T1000 (cell line): ENCODE measurements around the gene TSKU.
"Not testable (repeated sequence)": the region's sequence is repeated elsewhere in the genome, so short reads cannot be mapped to it uniquely, and the experiment has no call there.

Experiments
- DNase-seq: peaks from one replicate; lab custom pipeline; 2025; ENCODE audit warnings: mixed read lengths; lab: John Stamatoyannopoulos, UW

Gene TSKU

DNA sequence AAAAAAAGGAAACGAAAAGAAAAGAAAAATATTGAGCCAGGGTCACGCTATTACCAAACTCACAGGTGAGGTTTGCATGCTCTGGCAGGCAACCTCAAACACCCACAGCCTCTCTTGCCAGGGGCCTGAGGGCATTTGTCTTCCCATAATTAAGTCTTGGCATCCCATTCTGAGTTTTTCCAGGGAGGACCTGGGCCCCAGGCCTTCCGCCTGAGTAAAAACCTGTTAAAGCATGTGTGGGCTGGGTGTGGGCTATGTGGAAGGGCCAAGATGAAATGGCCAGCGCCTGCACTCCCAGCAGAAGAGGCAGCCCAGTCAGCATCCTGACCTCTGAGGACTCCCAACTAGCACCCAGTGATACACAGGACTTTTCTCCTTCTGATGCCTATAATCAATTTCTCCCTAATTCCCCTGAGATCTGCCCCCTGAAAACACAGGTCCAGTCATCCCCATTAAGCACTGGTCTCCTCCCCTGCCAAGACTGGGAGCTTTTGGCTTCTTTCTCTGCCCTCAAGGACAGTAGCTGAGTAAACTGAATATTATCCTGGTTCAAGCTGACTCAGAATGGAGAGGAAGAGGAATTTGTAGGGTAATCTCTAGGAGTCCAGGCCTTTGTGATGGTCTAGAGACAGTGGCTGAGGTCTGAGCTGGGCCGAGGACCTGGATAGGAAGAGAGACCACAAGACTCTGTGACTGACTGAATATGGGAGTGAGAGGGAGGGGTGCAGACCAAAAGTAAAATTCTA is 42.0 kb downstream of the TSKU start:
- no peak for DNase-seq

DNA sequence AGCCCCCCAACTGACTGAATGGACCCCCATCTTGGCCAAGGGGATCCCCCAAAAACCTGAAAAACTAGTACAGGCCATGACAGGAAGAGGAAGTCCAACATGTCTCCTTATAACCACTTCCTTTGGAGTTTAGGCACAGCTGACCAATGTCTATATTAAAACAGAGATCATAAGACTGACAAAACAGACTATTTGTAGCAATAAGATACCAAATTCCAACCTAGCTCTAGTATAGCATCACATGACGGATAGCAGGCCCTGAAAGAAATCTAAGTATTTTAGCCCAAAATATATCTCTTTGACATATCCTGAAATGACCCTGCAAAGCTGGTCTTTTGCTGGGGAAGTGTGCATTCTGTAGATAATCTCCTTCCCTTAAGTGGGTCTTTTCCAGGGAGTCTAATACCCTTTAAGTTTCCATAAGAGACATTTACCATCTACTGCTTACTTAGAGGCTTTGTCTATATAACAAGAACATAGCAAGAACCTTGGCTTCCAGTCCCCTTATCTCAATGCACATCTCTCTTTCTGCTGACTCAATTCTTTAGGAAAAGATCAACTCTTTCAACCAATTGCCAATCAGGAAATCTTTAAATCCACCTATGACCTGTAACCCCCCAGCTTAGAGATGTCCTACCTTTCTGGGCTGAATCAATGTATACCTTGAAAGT is 42.7 kb downstream of the TSKU start:
- no peak for DNase-seq

DNA sequence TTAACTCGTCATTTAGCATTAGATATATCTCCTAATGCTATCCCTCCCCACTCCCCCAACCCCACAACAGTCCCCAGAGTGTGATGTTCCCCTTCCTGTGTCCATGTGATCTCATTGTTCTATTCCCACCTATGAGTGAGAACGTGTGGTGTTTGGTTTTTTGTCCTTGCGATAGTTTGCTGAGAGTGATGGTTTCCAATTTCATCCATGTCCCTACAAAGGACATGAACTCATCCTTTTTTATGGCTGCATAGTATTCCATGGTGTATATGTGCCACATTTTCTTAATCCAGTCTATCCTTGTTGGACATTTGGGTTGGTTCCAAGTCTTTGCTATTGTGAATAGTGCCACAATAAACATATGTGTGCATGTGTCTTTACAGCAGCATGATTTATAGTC is 43.4 kb downstream of the TSKU start:
- DNase-seq, result not testable (repeated sequence)

DNA sequence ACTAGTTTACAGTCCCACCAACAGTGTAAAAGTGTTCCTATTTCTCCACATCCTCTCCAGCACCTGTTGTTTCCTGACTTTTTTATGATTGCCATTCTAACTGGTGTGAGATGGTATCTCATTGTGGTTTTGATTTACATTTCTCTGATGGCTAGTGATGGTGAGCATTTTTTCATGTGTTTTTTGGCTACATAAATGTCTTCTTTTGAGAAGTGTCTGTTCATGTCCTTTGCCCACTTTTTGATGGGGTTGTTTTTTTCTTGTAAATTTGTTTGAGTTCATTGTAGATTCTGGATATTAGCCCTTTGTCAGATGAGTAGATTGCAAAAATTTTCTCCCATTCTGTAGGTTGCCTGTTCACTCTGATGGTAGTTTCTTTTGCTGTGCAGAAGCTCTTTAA is 43.8 kb downstream of the TSKU start:
- not testable (repeated sequence) for DNase-seq

DNA sequence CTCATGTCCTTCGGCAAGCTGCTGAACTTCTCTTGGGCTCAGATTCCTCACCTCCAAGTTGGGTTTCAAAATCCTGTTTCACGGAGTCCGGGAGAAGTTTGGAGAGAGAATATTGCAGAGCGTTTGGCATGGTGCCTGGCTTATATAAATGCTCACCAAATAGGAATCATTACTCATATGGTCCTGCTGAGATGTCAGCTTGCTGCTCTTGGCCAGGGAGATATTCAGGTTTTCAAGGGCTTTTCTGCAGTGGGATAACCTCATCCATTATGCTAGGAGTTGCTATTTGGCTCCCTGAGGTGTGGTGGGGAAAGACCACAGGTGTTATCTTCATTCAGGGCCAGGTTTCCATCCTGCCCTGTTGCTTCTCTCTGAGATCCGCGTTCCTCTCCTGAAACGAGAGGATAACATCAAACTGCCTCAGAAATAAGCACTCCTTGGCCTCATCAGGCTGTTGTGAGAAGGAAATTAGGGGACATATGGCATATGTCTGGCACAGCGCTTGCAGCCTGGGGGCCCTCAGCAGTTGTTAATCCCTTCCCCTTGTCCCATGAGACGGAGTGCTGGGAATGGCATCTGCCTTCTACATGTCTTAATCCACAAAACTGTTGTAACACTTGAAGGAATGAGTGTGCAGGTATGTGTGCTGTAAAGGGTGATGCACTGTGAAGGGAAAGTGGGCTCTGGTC is 47.6 kb downstream of the TSKU start:
- DNase-seq, result no peak

DNA sequence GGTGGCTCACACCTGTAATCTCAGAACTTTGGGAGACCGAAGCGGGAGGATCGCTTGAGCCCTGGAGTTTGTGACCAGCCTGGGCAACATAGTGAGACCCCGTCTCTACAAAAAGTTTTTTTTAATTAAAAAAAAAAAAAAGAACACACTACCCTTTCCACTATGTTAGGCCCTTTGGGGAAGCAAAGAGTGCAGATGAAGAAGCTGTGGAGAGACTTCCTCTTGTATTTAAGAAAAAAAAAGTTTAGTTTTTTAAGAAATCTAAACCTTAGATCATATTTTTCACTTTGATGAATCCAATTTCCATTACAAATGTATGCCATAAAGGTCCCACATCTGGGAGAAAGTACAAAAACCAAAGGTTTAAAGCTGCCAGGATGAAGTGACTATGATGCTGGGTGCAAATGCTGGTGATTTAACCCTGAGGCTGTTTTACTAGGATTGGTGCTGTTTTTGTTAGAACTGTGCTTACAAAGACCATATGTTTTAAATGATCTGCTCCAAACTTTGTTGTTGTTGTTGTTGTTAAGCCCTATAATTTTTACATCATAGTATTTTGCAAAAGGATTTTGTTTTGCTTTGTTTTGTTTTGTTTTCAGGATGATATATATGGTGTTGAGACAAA is 48.6 kb downstream of the TSKU start:
- DNase-seq, result no peak

DNA sequence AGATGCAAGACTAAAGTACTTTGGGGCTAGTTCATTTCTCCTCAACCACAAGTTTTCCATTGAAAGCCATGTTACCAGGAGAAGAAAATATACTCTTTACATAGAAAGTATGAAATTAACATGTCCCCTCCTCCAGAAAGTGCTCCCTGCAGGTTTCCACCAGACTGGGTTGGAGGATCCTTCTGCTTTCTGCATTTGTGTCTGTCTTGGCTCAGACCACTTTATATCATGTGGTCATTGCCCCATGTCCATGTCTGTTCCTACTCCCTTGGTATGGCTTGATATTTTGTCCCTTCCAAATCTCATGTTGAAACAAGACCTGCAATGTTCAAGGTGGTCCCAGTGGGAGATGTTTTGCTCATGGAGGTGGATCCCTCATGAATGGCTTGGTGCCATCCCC is 49.2 kb downstream of the TSKU start:
- no peak for DNase-seq

DNA sequence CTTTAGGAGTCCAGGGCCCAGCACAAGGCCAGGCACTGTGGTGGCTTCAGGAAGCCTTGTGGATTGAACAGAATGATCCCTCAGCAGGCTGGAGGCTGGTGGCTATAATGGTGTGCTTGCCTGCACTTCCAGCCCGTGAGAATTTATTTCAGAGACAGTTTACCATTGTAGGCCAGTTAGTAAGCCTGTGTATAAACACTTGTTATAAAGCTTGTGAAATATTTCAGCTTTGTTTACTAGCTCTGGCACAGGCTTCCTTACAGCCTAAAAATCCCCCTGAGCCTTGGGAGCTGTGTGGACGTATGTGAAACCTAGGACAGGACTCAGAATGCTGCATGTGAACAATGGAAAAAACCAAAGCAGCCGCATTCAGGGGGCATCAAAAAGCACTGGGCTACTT is 51.0 kb downstream of the TSKU start:
- DNase-seq, result no peak

DNA sequence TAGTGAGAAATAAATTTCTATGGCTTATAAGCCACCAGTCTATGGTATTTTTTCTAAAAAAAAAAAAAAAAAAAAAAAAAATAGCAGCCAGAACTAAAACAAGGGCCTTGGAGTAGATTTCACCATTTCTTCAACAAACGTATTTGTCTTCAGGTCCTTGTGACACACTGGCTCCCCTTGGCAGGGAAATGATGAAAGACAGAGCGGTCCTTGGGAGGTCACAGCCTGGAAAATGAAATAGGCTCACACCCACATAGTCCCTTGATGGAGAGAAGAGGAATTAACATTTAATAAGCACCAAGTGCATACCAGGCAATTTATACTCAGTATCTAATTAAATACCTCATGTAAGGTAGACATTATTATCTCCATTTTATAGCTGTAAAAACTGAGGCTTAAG is 51.9 kb downstream of the TSKU start:
- DNase-seq, result no peak

DNA sequence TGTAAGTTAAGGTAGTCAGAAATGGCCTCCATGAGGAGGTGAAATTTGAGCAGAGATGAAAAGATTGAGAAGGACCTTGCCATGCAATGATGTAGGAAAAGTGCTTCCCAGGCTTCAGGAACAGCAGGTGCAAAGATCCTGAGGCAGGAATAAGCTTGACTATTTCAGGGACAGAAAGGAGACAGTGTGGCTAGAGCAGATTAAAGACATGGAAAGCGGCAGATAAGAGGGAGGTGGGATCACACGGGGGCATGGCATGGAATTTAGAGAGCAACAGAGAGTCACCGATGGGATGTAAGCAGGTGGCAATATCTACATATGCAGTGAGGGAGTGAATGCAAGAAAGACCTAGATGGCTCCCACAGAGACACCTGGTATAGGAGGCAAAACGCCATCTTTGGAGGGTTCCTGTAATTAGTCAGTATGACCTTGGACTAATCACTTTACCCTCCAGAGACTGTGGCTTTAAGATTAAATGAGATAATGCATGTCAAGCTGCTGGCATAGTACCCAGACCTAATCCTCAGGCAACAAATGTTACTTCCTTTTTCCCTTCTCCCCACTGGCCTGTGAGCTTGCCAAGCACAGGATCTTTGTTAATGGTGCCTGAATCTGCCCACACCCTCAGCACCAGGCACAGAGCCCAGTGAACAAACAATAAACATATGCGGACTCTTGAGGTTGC is 52.9 kb downstream of the TSKU start:
- no peak for DNase-seq

DNA sequence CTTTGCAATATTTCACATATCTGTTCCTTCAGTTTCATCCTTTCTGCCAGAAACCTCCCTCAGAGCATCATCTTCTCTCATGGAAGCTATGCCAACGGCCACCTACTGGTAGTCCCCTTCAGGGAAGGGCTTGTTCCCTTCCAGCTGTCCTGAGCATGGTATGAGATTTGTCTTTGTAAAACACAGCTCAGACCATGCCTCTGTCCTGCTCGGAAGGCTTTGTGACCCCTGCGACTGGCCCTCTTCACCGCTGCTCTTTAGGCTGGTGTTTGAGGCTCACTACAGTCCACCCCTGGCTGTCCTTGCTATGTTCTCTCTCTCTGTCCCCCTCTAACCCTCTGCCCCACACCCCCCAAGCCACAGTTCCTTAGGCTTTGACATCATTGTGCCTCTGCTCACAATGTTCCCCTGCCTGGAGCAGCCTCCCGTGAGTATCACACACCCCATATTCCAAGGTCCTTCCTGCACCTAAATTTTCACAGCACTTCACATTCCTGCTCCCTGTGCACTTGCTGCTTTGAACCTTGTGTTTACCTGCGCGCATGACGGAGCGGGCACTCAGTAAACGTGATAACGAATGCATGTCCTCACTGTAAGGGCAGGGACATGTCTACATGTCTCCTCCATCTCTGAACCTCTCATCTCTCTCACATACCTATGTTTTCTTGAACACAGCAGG is 53.6 kb downstream of the TSKU start:
- no peak for DNase-seq

DNA sequence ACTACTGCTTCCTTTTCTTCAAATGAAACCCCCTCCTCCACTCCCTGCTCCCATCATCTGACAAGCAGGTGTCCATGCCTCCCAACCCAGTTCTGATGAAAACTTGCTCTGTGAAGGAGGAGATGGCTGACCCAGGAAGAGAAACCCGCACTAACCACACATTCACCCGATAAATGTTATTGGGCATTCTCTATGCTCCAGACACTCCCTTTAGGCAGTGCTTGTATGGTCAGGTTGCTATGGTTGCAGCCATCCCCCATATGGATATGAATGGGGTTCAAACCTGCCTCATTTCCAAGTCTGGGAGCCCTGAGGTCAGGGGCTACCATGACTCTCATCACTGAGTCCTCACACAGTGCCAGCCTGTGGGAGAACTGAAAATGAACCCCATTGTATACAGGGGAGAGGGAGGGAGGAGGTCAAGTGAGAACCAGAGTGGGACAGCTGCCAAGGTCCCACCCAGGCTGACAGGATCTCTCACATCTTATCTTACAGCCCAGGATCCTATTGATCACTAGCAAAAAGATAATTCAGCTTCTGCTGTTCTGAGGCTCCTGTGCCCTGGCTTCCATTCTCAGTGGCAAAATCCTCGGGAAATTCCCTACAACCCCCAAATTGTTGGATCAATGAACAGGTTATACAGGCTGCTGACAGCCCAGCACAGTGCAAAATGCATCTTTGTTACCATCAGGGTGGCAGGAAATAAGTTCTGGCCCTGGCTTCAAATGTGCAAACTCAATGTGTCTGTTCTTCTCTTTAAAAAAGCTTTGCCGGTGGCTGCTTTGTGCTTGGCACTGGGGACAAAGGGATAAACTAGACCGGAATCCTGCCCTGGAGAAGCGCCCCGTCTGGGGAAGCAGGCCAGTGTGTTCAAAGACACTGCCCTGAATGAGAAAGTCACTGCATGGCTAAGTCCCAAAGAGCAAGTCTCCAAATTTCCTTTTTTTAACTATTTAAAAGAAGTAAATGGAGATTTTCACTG is 54.8 kb downstream of the TSKU start:
- DNase-seq, result no peak

DNA sequence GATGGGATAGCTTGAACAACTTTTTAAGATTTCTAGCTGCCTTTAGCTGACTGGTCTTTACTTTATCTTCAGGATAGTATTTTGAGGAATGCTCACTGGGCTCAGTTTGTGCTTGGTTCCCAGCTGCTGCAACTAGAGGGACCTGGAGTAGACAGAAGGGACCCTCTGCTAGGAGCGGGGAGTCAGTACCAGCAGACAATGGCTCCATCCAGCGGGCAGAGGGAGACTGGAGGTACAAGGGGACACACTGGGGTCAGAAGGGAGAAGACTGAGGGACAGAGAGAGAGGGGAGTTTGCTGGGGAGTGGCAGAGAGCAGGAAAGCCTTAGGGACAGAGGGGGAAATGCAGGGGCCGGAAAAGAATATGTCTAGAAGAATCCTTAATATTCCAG is 55.5 kb downstream of the TSKU start:
- no peak for DNase-seq

DNA sequence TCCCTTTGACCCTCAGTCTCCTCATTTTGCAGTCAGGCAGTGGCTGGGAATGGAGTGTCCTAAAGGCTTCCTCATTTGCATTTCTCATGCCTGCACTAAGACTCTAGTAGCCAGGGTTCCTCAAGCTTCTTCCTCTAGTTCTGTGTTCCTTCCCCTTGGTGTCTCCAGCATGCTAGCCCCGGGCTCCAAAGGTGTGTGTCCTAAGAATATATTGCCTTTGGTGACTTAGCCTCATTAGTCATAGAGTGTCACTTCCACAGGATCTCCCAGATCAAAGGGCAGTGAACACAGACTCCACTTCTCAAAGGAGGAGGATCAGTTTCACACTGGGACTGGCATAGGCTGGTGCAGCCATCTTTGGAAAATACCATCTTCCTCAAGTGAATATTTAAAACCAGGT is 56.2 kb downstream of the TSKU start:
- DNase-seq, result no peak

DNA sequence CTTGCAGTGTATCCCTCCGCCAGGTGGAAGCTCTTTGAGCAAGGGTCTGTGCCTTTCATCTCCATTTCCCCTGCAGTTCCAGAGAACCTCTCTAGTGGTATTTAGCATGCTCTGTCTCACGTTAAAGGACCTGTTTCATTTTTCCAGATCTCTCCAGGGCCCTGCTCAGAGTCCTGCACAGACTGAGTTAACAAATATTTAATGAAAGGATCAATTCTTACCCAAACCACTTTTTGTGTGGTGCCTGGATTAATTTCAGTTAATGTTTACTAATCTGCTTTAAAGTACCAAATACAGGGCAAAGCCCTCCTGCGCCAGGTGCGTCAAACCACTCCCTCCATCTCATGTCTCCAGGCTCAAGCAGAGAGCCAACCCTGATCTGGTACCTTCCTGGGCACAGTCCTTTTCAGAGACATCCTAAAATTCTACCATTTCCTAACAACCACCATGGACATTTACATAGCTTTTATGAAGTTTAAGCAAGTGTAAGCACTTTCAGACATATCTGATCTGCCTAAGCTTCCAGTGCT is 58.8 kb downstream of the TSKU start:
- DNase-seq, result no peak

DNA sequence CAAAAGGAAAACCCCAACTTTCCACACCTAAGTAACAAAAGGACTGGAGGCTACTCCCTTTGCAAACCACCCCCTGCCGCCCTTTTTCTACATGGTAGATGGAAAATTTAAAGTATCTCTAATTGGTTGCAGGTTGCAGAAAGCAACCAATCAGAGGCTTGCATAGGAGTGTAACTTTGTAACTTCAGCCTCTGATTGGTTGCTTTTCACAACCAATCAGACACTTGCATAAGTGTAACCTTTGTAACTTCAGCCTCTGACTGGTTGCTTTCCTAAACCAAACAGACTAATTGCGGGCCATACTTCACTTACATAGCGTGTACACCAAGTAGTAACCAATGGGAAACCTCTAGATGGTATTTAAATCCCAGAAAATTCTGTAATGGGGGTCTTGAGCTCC is 60.8 kb downstream of the TSKU start:
- no peak for DNase-seq

DNA sequence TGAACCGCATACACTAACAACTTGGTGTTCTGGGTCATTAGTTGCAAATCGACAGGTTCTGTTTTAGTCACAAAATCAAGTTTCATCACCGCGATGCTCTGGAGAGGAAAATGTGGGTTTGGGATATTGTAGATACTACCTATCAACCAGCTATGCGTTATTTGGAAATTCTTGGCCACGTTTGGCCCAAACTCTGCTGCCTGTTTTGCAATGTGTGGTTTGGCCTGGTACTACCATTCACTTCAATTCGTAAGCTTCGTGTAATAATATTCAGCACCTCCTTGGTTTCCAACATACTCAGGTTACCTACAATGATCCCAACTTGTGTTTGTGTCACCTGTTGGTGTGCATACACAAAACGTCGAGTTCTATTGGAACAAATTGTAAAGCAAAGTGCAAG is 61.4 kb downstream of the TSKU start:
- DNase-seq, result no peak

DNA sequence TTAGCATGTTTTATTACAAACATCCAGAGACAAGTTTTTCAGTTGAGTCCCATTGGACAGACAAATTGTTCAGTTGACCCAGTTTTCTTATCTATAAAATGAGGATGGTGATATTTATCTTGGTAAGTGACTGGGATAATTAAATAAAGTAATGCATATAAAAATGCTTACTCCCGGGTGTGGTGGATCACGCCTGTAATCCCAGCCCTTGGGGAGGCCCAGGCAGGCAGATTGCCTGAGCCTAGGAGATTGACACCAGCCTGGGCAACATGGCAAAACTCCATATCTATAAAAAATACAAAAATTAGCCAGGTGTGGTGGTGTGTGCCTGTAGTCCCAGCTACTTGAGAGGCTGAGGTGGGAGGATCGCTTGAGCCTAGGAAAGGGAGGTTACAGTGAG is 61.9 kb downstream of the TSKU start:
- no peak for DNase-seq

DNA sequence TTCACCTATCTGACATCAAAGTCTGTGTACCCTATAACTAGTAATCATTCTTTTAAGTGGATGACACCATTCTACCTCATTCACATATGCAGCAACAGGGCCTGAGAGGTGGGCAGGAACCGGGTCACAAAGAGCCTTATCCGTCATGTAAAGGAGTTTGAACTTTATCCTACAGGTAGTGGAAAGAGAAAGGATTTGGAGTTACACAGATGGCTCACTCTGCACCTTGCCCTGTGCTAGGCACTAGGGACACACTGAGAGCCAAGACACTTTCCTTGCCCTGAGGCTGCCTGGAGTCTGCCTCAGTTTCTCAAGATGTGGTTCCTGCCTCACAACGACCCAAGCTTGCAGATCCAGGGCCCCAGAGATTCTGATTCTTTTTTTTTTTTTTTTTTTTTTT is 63.3 kb downstream of the TSKU start:
- no peak for DNase-seq
